ENCODE results near the gene C1QA.

Gene C1QA

DNA sequence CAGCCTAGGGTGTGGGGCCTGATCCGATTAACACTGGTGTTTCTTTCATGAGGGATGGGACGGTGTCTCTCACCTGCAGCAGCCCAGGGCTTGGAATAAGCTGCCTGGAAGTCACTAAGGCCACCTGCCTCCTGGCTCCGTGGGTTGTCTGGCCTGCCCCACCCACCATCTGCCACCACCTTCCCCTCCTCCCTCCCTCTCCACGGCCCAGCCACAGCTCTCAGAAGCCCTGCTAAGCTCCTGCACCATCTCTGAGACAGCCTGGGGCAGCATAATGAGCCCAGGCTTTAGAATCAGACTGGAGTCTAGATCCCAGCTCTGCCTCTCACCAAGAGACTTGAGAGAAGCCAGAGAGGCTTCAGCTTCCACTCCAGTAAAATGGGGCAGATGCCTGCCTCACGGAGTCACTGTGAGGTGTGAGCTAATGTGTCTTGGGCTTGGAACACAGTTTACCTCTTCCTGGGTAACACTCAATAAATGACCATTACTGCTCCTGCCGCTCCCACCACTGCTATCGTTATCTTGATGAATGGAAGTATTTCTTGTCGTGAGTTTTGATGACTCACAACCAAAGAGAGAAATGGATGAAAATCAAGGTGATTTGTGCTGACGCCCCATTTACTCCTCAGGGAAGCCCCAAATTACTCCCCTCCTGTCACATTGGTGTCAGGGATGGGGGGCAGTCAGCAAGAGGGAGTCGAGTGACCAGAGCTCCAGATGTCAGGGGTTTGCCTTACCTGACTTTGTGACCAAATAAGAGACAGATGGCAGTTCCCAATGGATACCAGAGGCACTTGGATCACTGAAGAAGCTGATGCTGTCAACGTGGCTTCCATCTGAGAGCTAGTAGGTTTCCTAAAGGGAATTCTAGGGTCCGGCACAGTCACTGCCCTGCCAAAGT lies 23.5 kb upstream of the C1QA start:
- no peak for DNase-seq (ENCODE audit: low read depth in 2 of 2)

- no peak for DNase-seq (ENCODE audit: low read depth in 2 of 2)
These were observed 22.9 kb upstream of the C1QA start for GRCh38 chr1:22613572-22613918.

- DNase-seq (ENCODE audit: low read depth in 2 of 2), result no peak
These were observed 22.5 kb upstream of the C1QA start for GRCh38 chr1:22613951-22614350.

DNA sequence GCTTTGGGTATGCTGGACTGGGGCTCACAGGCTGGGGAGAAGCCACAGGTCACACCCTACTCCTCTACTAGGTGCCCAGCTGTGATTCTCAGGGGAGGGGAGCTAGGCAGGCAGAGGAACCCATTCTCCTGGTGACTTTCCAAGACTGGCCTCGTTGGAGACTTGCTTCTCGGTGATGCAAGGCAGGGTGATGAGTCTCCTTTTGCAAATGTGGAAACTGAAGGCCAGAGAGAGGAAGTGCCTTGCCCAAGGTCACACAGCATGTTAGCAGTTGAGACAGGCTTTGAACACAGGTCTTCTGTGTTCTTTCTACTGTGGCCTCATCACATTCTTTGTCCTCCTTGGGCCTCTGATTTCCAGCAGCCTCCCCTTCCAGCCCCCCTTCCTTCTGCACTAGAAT lies 20.5 kb upstream of the C1QA start:
- DNase-seq (ENCODE audit: low read depth in 2 of 2), result no peak

DNA sequence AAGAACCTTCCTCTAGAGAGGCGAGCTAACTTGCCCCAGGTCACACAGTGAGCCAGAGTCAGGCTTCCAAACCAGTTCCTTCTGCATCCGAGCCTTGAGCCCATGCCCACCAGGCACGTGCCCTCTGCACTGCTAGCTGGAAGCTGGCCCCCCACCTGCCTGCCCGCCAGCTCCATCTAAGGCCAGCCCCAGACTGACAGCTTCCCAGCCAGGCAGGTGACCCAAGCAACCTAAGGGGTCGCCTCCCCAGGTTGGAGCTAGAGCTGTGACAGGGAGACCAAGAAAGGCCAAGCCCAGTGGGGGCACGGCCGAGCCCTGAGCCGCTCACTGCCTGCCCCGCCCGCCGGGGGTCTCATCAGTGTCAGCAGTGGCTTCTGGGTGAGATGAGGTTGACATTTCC lies 19.9 kb upstream of the C1QA start:
- DNase-seq (ENCODE audit: low read depth in 2 of 2), result no peak

DNA sequence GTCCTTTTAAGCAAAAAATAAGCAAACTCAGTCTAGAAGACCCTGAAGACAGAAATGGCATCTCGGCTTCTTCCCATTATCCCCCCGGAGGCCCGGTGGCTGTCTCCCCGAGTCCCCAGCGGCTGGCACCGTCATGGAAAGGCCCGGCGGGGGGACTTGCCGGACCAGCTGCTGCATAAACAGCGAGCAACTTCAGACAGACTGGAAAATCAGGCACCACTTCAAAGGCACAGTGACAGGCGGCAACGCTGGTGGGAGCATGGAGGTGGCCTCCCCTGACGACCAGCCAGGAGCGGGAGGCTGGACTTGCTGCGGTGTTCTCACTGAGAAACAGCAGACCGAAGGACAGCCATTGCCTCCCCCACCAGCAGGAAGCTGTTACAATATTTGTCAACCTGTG lies 18.4 kb upstream of the C1QA start:
- DNase-seq (ENCODE audit: low read depth in 2 of 2), result no peak

GRCh38 chr1:22619252-22619651 lies 17.2 kb upstream of the C1QA start:
- DNase-seq (ENCODE audit: low read depth in 2 of 2), result no peak

- no peak for DNase-seq (ENCODE audit: low read depth in 2 of 2)
These were observed 16.6 kb upstream of the C1QA start for GRCh38 chr1:22619798-22620197.

DNA sequence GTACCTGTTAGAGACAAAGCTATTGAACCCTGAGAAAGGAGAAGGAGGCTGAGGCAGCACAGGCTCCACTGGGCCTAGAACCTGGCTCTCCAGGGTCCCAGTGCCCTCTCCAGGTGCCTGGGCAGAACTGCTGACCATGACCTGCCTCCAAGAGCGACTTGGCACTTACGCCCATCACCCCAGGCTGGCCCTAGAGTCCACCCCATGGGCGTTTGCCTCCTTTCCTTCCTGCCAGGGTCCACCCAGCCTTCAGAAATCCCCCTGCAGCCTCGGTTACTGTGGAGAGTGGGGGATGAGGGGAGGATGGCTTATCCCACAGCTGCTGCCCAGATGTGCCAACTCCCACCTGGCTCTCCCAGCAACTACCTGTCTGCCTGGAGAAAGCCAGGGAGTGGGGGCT lies 14.7 kb upstream of the C1QA start:
- no peak for DNase-seq (ENCODE audit: low read depth in 2 of 2)

DNA sequence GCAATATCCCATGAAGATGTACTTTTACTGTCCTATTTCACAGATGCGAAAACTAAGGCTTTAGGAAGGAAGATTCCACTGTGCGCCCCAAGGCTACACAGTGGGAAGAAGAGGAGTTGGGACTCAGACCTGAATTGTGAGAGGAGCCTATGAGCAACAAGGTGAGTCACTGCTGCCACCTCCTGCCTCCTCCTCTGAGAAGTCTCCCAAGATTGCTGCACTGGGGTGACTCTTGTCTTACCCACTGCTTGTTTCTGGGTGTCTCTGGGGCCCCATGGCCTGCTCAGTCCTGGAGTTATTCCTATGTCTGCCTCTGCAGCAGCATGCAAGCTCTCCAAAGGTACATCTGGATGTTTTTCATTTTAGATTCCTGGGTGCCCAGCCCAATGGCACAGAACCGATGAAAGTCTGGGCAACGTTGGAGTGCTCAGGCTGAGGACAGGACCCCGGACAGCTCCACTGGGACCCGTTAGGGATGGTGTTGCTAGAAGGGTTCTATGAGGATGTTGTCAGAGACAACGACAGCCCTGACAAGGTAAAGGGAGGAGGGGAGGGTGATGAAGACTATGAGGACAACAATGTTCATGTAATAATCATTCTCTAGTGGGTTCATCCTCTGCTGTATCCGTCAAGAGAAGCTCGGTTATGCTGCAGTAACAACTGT lies 11.0 kb upstream of the C1QA start:
- no peak for DNase-seq (ENCODE audit: low read depth in 2 of 2)

- no peak for DNase-seq (ENCODE audit: low read depth in 2 of 2)
These were observed 9.9 kb upstream of the C1QA start for GRCh38 chr1:22626237-22627157.

DNA sequence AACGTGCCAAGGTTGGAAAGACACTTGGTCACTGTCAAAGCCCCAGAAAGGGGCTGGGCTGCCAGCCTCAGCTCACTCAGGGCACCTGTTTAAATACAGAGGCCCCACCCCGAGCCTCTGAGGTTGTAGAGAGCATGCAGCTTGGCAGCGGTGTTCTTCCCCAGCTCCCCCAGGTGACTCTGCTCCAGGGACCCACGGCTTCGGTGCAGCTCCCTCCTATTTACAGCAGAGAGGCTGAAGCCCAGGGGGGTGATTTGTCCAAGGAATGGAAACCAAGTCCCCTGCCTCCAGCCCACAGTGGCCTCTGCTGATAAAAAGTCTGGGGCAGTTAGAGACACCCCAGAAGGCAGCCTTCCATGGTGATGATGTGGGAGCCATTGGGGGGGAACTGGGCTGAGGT lies 9.1 kb upstream of the C1QA start:
- no peak for DNase-seq (ENCODE audit: low read depth in 2 of 2)

GRCh38 chr1:22628698-22629444 lies 7.6 kb upstream of the C1QA start:
- no peak for DNase-seq (ENCODE audit: low read depth in 2 of 2)

- no peak for DNase-seq (ENCODE audit: low read depth in 2 of 2)
These were observed 6.5 kb upstream of the C1QA start for GRCh38 chr1:22629886-22630285.

- DNase-seq (ENCODE audit: low read depth in 2 of 2), result no peak
These were observed 2.5 kb upstream of the C1QA start for GRCh38 chr1:22633697-22634463.

- DNase-seq (ENCODE audit: low read depth in 2 of 2), result no peak
These were observed 992 bp upstream of the C1QA start for GRCh38 chr1:22635436-22635835.

DNA sequence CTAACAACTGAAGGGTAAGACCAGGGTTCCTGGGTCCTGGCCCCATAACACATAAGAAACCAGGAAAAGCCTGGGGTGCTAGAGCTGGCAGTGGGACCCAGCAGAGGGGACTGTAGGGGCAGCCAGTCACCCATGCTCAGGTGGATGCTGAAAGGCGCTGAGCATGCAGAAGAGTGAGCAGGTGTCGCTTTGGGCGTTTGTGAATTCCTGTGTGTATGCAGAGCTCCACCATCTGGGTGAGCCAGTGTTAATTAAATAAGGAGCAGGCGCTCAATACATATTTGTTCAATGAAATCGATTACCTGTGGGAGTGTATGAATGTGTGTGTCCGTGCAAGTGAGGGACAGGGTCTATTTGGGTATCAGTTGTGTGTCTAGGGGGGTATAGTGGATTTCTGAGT lies 499 bp downstream of the C1QA start:
- no peak for DNase-seq (ENCODE audit: low read depth in 2 of 2)

DNA sequence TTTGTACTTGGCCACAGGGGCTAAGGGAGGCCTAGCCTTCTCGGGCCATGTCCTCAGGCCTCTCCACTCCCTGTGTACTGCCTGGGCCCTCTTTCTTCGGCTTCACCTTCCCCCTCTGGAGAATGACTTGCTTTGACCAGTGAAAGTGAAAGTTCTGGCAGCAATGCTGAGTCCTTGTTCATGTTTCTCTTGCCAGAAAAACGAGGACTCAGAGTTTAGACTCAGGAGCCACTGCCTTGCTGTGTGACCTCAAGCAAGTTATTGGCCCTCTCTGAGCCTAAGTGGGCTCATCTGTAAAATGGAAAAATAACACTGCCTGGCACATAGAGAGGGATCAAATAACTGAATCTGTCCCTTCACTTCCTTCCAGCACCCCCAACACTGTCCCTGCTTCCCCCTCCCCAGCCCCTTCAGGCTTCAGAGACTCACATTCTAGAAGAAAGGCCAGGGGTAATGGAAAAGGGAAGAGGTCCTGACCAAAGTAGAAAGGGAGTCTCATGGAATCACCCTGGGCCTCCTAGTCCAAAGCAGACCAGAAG lies 1.5 kb downstream of the C1QA start:
- no peak for DNase-seq (ENCODE audit: low read depth in 2 of 2)

GRCh38 chr1:22638476-22639234 lies 2.2 kb downstream of the C1QA start:
- no peak for DNase-seq (ENCODE audit: low read depth in 2 of 2)

DNA sequence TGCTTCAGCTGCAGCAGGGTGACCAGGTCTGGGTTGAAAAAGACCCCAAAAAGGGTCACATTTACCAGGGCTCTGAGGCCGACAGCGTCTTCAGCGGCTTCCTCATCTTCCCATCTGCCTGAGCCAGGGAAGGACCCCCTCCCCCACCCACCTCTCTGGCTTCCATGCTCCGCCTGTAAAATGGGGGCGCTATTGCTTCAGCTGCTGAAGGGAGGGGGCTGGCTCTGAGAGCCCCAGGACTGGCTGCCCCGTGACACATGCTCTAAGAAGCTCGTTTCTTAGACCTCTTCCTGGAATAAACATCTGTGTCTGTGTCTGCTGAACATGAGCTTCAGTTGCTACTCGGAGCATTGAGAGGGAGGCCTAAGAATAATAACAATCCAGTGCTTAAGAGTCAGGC lies 2.9 kb downstream of the C1QA start:
- no peak for DNase-seq (ENCODE audit: low read depth in 2 of 2)

Measured in stimulated activated CD8-positive, alpha-beta memory T cell treated with anti-CD3 and anti-CD28 coated beads, Interleukin-15, amount 100 ng/mL, for 48 hours (primary cell).